ENCODE data around the gene UMPS. TPM values are rescaled to one million over a fixed set of nuclear protein-coding genes. Genes with fewer than 3 reads are reported as not detected.

UMPS gene
- polyA plus RNA-seq, 1 donor (not counting 4 experiments of a cell fraction or from before 2014, with no cell fraction given), result 53.7 TPM

DNA sequence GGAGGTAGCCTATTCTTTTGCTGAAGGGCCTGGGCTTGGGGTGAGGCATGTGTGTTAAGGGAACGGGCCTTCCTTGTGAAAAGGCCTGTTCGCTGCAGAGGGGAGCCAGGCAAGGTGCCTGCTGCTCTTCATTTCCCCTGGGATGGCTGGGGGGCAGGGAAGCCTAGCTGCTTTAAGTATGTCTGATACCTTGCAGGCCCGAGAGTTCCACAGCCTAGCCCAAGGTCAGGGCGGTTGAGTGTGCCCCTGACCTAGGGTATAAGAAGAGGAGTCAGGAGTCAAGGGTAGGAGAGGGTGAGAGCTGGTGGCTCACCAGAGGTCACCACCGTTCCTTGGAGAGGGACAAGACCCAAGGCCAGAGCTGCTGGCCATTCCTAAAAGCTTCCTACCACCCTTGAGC lies 46.6 kb downstream of the UMPS start:
- dilution Hi-C loops (cut with MboI; ENCODE audit: extremely low pct_ligation_motif_present, low sequenced_read_pairs), result no loop called here
- H4K20me1 ChIP-seq (ENCODE audit: control insufficient read depth, extremely low read depth, insufficient read depth, low read length), result peaks cover 2% of the 10 kb centered on the region
- H3K79me2 ChIP-seq (ENCODE audit: control insufficient read depth, insufficient read depth, low read length), result no peaks in the 10 kb centered on the region

GRCh38 chr3:124777762-124778470 lies 47.7 kb downstream of the UMPS start:
- TF ChIP-seq EZH2 (IDR thresholded peaks at IDR 0.05; ENCODE audit: low read length), result no peak
- no peak for TF ChIP-seq CTCF (optimal IDR thresholded peaks at IDR 0.05 in 1 of 3, IDR thresholded peaks at IDR 0.05 in 1 of 3, conservative IDR thresholded peaks at IDR 0.05 in 1 of 3; ENCODE audit: extremely low read depth in 1 of 3, insufficient read depth in 2 of 3, low read length in 3 of 3)
- dilution Hi-C loops (cut with MboI; ENCODE audit: extremely low pct_ligation_motif_present, low sequenced_read_pairs), result no loop called here
- Histone ChIP-seq H3K79me2 (ENCODE audit: control insufficient read depth, insufficient read depth, low read length) (no peaks in the 10 kb centered on the region), H3K4me3 (ENCODE audit: control insufficient read depth in 2 of 3, extremely low read depth in 1 of 3, insufficient read depth in 2 of 3, low read depth in 1 of 3, low read length in 3 of 3) (no peak overlapping the region), H3K27ac (ENCODE audit: control insufficient read depth, insufficient read depth, low read length) (no peak overlapping the region), H3K27me3 (ENCODE audit: control insufficient read depth, extremely low read depth, insufficient read depth, low read length) (no peaks in the 10 kb centered on the region), H3K4me2 (ENCODE audit: control insufficient read depth, extremely low read depth, insufficient read depth, low read depth, low read length) (no peak overlapping the region), H3K36me3 (ENCODE audit: control insufficient read depth in 2 of 2, extremely low read depth in 1 of 2, insufficient read depth in 2 of 2, low read length in 2 of 2) (peaks cover 12 to 34% of the 10 kb centered on the region in 2 experiments), H3K9me1 (ENCODE audit: control insufficient read depth, extremely low read depth, insufficient read depth, low read length) (peaks cover 4% of the 10 kb centered on the region), H3K4me1 (ENCODE audit: control insufficient read depth, extremely low read depth, insufficient read depth, low read length) (peaks cover 35% of the 10 kb centered on the region), H3K9ac (ENCODE audit: control insufficient read depth, extremely low read depth, insufficient read depth, low read length) (no peak overlapping the region), H4K20me1 (ENCODE audit: control insufficient read depth, extremely low read depth, insufficient read depth, low read length) (peaks cover 2% of the 10 kb centered on the region), H2AFZ (ENCODE audit: control insufficient read depth, low read length) (no peak overlapping the region), H3K9me3 (ENCODE audit: control insufficient read depth, low read depth, low read length) (no peaks in the 10 kb centered on the region)
- no peak for FAIRE-seq
- DNase-seq (ENCODE audit: low read depth, low spot score), result no peak

More for the DNA sequence above, 46.6 kb downstream of the UMPS start:
- Histone ChIP-seq H3K36me3 (ENCODE audit: control insufficient read depth in 2 of 2, extremely low read depth in 1 of 2, insufficient read depth in 2 of 2, low read length in 2 of 2) (peaks cover 16 to 32% of the 10 kb centered on the region in 2 experiments), H3K27me3 (ENCODE audit: control insufficient read depth, extremely low read depth, insufficient read depth, low read length) (no peaks in the 10 kb centered on the region), H3K9ac (ENCODE audit: control insufficient read depth, extremely low read depth, insufficient read depth, low read length) (no peak overlapping the region), H2AFZ (ENCODE audit: control insufficient read depth, low read length) (no peak overlapping the region), H3K4me2 (ENCODE audit: control insufficient read depth, extremely low read depth, insufficient read depth, low read depth, low read length) (no peak overlapping the region), H3K4me1 (ENCODE audit: control insufficient read depth, extremely low read depth, insufficient read depth, low read length) (peaks cover 30% of the 10 kb centered on the region), H3K27ac (ENCODE audit: control insufficient read depth, insufficient read depth, low read length) (no peak overlapping the region), H3K9me3 (ENCODE audit: control insufficient read depth, low read depth, low read length) (no peaks in the 10 kb centered on the region), H3K9me1 (ENCODE audit: control insufficient read depth, extremely low read depth, insufficient read depth, low read length) (peaks cover 4% of the 10 kb centered on the region), H3K4me3 (ENCODE audit: control insufficient read depth in 2 of 3, extremely low read depth in 1 of 3, insufficient read depth in 2 of 3, low read depth in 1 of 3, low read length in 3 of 3) (no peak overlapping the region)
- no peak for TF ChIP-seq CTCF (optimal IDR thresholded peaks at IDR 0.05 in 1 of 3, IDR thresholded peaks at IDR 0.05 in 1 of 3, conservative IDR thresholded peaks at IDR 0.05 in 1 of 3; ENCODE audit: extremely low read depth in 1 of 3, insufficient read depth in 2 of 3, low read length in 3 of 3)
- TF ChIP-seq EZH2 (IDR thresholded peaks at IDR 0.05; ENCODE audit: low read length), result no peak
- no peak for FAIRE-seq
- DNase-seq (ENCODE audit: low read depth, low spot score), result no peak
